ENCODE results near the gene TCEANC2.

GRCh38 chr1:54006508-54006907 is 46.9 kb upstream of the TCEANC2 start:
- TF ChIP-seq POLR2A (IDR thresholded peaks at IDR 0.05; ENCODE audit: low read length) (no peak), GATA1 (IDR thresholded peaks at IDR 0.05; ENCODE audit: low read depth, low read length) (no peak)
